HEK293T (cell line): Measurements from ENCODE around the gene VPS37C.

Experiments used
- CTCF ChIA-PET: fragments of 350-600 bp; formaldehyde crosslinking; extraction: SDS; loops from one replicate; lab custom pipeline; 2021; ENCODE audit warnings: antibody characterized with exemption, inconsistent platforms; lab: Yijun Ruan, JAX
- POLR2A ChIA-PET: fragments of 350-600 bp; formaldehyde crosslinking; extraction: SDS; loops from one replicate; lab custom pipeline; 2020; ENCODE audit warnings: antibody characterized with exemption, inconsistent platforms; lab: Yijun Ruan, JAX
- DNase-seq: peaks from one replicate; pipeline ENCODE4 v3.0.0; 2012; ENCODE audit warnings: mixed read lengths; ENCODE audit errors: extremely low spot score
- ARNT ChIP-seq: fragments of 450-650 bp; IDR thresholded peaks from 2 replicates; pipeline ENCODE4 v1.6.1; 2017; ENCODE audit warnings: mild to moderate bottlenecking
- BHLHE40 ChIP-seq: fragments of 450-650 bp; IDR thresholded peaks from 2 replicates; pipeline ENCODE4 v1.6.1; 2016; ENCODE audit warnings: mild to moderate bottlenecking, moderate library complexity, borderline replicate concordance
- CTBP1 ChIP-seq: fragments of 450-650 bp; IDR thresholded peaks from 2 replicates; pipeline ENCODE4 v1.6.1; 2016; ENCODE audit warnings: borderline replicate concordance
- ELF4 ChIP-seq: fragments of 450-650 bp; IDR thresholded peaks from 2 replicates; pipeline ENCODE4 v1.6.1; 2017; ENCODE audit warnings: antibody characterized with exemption
- FOXA1 ChIP-seq: fragments of 450-650 bp; IDR thresholded peaks from 2 replicates; pipeline ENCODE4 v1.6.1; 2016; ENCODE audit warnings: mild to moderate bottlenecking
- FOXK2 ChIP-seq: fragments of 450-650 bp; IDR thresholded peaks from 2 replicates; pipeline ENCODE4 v1.6.1; 2016; ENCODE audit warnings: mild to moderate bottlenecking
- FOXM1 ChIP-seq: fragments of 450-650 bp; IDR thresholded peaks from 2 replicates; pipeline ENCODE4 v1.6.1; 2017; ENCODE audit warnings: mild to moderate bottlenecking, borderline replicate concordance
- HDGF ChIP-seq: fragments of 450-650 bp; IDR thresholded peaks from 2 replicates; pipeline ENCODE4 v1.6.1; 2017; ENCODE audit warnings: antibody characterized with exemption, borderline replicate concordance
- L3MBTL2 ChIP-seq: fragments of 450-650 bp; conservative IDR thresholded peaks from 2 replicates; pipeline ENCODE4 v1.6.1; 2016; ENCODE audit warnings: mild to moderate bottlenecking
- LEF1 ChIP-seq: fragments of 450-650 bp; IDR thresholded peaks from 2 replicates; pipeline ENCODE4 v1.6.1; 2017; ENCODE audit warnings: mild to moderate bottlenecking, borderline replicate concordance
- NFRKB ChIP-seq: fragments of 450-650 bp; IDR thresholded peaks from 2 replicates; pipeline ENCODE4 v1.6.1; 2016; ENCODE audit warnings: mild to moderate bottlenecking, moderate library complexity
- PKNOX1 ChIP-seq: fragments of 450-650 bp; IDR thresholded peaks from 2 replicates; pipeline ENCODE4 v1.6.1; 2016
- SP1 ChIP-seq: fragments of 450-650 bp; IDR thresholded peaks from 2 replicates; pipeline ENCODE4 v1.6.1; 2017
- SUZ12 ChIP-seq: fragments of 450-650 bp; IDR thresholded peaks from 2 replicates; pipeline ENCODE4 v1.6.1; 2016; ENCODE audit warnings: mild to moderate bottlenecking
- TARDBP ChIP-seq: fragments of 450-650 bp; IDR thresholded peaks from 2 replicates; pipeline ENCODE4 v1.6.1; 2016
- ZNF384 ChIP-seq: fragments of 450-650 bp; IDR thresholded peaks from 2 replicates; pipeline ENCODE4 v1.6.1; 2016

The VPS37C gene

GRCh38 chr11:61119055-61119454 is 42.2 kb downstream of the VPS37C start:
- ChIA-PET CTCF (no interaction called here), POLR2A (no interaction called here)
- no peak for DNase-seq

GRCh38 chr11:61118406-61118805 is 42.8 kb downstream of the VPS37C start:
- DNase-seq: no peak
- POLR2A ChIA-PET: no interaction called here
- CTCF ChIA-PET: no interaction called here
- TF ChIP-seq SP1: no peak
- no peak for TF ChIP-seq CTBP1
- no peak for TF ChIP-seq BHLHE40
- TF ChIP-seq SUZ12: no peak
- no peak for TF ChIP-seq ZNF384
- no peak for TF ChIP-seq NFRKB
- TF ChIP-seq FOXK2: no peak
- no peak for TF ChIP-seq ARNT
- TF ChIP-seq FOXA1: no peak
- no peak for TF ChIP-seq L3MBTL2
- TF ChIP-seq LEF1: no peak
- no peak for TF ChIP-seq FOXM1
- no peak for TF ChIP-seq TARDBP
- no peak for TF ChIP-seq ELF4
- no peak for TF ChIP-seq HDGF
- TF ChIP-seq PKNOX1: no peak

More at GRCh38 chr11:61119055-61119454, 42.2 kb downstream of the VPS37C start:
- TF ChIP-seq SUZ12 (no peak), HDGF (no peak), NFRKB (no peak), FOXA1 (no peak), L3MBTL2 (no peak), LEF1 (no peak)

GRCh38 chr11:61118004-61118403 is 43.2 kb downstream of the VPS37C start:
- no peak for DNase-seq
- CTCF ChIA-PET: no interaction called here
- POLR2A ChIA-PET: no interaction called here
- TF ChIP-seq LEF1: no peak
- TF ChIP-seq NFRKB: no peak
- TF ChIP-seq CTBP1: no peak
- TF ChIP-seq ARNT: no peak
- TF ChIP-seq ELF4: no peak
- TF ChIP-seq SUZ12: no peak
- TF ChIP-seq FOXA1: no peak
- no peak for TF ChIP-seq FOXK2
- no peak for TF ChIP-seq FOXM1
- TF ChIP-seq L3MBTL2: no peak
- no peak for TF ChIP-seq HDGF

- CTCF ChIA-PET: no interaction called here
- no peak for DNase-seq
- no peak for TF ChIP-seq ZNF384
- no peak for TF ChIP-seq L3MBTL2
- no peak for TF ChIP-seq ARNT
- TF ChIP-seq CTBP1: no peak
- no peak for TF ChIP-seq PKNOX1
- TF ChIP-seq SP1: no peak
- TF ChIP-seq LEF1: no peak
- TF ChIP-seq HDGF: no peak
- TF ChIP-seq NFRKB: no peak
- no peak for TF ChIP-seq FOXK2
- no peak for TF ChIP-seq BHLHE40
- TF ChIP-seq TARDBP: no peak
- no peak for TF ChIP-seq FOXA1
- no peak for TF ChIP-seq SUZ12
- no peak for TF ChIP-seq ELF4
- no peak for TF ChIP-seq FOXM1
- POLR2A ChIA-PET: no interaction called here
These were observed 44.1 kb downstream of the VPS37C start for GRCh38 chr11:61117168-61117520.

- POLR2A ChIA-PET: no interaction called here
- DNase-seq: no peak
- CTCF ChIA-PET: no interaction called here
- no peak for TF ChIP-seq CTBP1
- TF ChIP-seq ZNF384: no peak
- no peak for TF ChIP-seq SP1
- TF ChIP-seq BHLHE40: no peak
- TF ChIP-seq ARNT: no peak
- TF ChIP-seq L3MBTL2: no peak
- no peak for TF ChIP-seq FOXA1
- TF ChIP-seq FOXK2: no peak
- no peak for TF ChIP-seq FOXM1
- no peak for TF ChIP-seq NFRKB
- TF ChIP-seq ELF4: no peak
- no peak for TF ChIP-seq HDGF
- TF ChIP-seq TARDBP: no peak
- no peak for TF ChIP-seq PKNOX1
- no peak for TF ChIP-seq SUZ12
- no peak for TF ChIP-seq LEF1
These were observed 44.6 kb downstream of the VPS37C start for GRCh38 chr11:61116426-61117167.

- TF ChIP-seq FOXM1 (no peak), FOXK2 (no peak), ELF4 (no peak), PKNOX1 (no peak), NFRKB (no peak), ARNT (no peak), TARDBP (no peak), SUZ12 (no peak), FOXA1 (no peak), SP1 (no peak), L3MBTL2 (no peak), ZNF384 (no peak), BHLHE40 (no peak)
- CTCF ChIA-PET: no interaction called here
- POLR2A ChIA-PET: no interaction called here
- no peak for DNase-seq
These were observed 45.6 kb downstream of the VPS37C start for GRCh38 chr11:61115498-61116224.
